ENCODE results near the gene NECAB2. TPM values are rescaled to one million over a fixed set of nuclear protein-coding genes. Genes with fewer than 3 reads are reported as not detected.

NECAB2 gene
- polyA plus RNA-seq, 1 donor from 2014 or later, result 12.5 TPM

DNA sequence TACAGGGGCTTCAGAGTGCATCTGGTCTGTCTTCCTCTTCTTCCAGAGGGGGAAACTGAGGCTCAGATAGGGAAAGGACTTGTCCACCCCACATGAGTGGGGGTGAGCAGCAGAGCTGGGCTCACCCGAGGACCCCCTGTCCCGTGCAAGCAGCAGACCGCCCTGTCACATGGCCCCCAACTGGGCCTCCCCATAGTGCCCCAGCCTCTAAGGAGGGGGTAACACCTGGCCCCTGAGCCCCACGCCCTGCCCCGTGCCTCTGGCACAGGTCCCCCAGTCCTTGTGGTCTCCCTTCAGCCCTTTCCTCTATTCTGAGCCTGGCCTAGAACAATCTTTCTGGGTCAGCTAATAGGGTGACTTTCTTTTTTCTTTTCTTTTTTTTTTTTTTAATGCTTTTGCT, 6.5 kb upstream of the NECAB2 start:
- TF ChIP-seq REST (IDR thresholded peaks at IDR 0.05; ENCODE audit: borderline replicate concordance) (no peak), SMC3 (conservative IDR thresholded peaks at IDR 0.05; ENCODE audit: poor library complexity) (no peak), RAD21 (conservative IDR thresholded peaks at IDR 0.05) (no peak), EP300 (conservative IDR thresholded peaks at IDR 0.05; ENCODE audit: poor library complexity, severe bottlenecking) (no peak), POLR2AphosphoS5 (IDR thresholded peaks at IDR 0.05) (no peak), TAF1 (IDR thresholded peaks at IDR 0.05; ENCODE audit: low read depth) (no peak), EZH2 (IDR thresholded peaks at IDR 0.05; ENCODE audit: borderline replicate concordance, insufficient read depth, low read length, poor library complexity, severe bottlenecking) (no peak), MXI1 (conservative IDR thresholded peaks at IDR 0.05; ENCODE audit: poor library complexity, severe bottlenecking) (no peak)
- TF ChIP-seq, protein P1, sequence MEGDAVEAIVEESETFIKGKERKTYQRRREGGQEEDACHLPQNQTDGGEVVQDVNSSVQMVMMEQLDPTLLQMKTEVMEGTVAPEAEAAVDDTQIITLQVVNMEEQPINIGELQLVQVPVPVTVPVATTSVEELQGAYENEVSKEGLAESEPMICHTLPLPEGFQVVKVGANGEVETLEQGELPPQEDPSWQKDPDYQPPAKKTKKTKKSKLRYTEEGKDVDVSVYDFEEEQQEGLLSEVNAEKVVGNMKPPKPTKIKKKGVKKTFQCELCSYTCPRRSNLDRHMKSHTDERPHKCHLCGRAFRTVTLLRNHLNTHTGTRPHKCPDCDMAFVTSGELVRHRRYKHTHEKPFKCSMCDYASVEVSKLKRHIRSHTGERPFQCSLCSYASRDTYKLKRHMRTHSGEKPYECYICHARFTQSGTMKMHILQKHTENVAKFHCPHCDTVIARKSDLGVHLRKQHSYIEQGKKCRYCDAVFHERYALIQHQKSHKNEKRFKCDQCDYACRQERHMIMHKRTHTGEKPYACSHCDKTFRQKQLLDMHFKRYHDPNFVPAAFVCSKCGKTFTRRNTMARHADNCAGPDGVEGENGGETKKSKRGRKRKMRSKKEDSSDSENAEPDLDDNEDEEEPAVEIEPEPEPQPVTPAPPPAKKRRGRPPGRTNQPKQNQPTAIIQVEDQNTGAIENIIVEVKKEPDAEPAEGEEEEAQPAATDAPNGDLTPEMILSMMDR (IDR thresholded peaks at IDR 0.05; ENCODE audit: poor library complexity, severe bottlenecking), result no peak
- no peaks in the 10 kb centered on the region for H3K27me3 ChIP-seq (ENCODE audit: insufficient read depth, low read depth, low read length)

DNA sequence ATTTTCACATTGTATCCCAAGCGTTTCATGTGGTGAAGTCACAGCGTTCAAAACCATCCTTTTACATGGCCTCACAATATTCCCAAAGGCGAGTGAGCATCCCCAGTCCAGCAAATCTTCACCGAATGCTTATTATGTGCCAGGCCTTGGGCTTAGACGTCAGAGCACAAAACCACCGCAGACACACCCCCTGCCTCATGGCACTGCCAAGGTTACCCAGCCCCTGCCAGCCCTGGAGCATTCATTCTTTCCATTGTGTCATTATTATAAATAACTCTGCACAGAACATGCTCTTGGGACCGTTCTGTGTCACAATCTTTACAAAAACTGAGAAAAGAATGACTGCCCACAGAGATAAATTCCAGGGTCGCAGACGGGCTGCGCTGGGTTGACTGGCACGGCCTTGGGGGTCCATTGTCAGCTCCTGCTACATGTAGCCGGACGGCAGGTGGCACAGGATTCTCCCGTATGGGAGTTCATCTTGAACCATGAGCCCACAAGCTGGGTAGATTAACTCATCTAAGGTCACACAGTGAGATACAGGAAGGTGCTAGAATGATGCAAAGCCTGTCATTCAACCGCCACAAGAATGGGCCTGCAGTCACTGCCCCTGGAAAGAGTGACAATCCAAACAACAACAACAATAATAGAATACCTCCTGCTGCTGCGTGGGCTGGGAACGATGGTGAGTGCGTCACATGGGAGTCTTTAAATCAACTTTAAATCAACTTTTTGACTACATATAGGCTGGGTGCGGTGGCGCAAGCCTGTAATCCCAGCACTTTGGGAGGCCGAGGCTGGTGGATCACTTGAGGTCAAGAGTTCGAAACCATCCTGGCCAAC, 4.5 kb upstream of the NECAB2 start:
- no peaks in the 10 kb centered on the region for H3F3A ChIP-seq (ENCODE audit: insufficient read depth, low read length, poor library complexity, severe bottlenecking)
- no peaks in the 10 kb centered on the region for H3K79me2 ChIP-seq (replicated peaks; ENCODE audit: insufficient read depth, low read length)
- H3K4me3 ChIP-seq (ENCODE audit: low read length), result no peak overlapping the region
- no peak overlapping the region for H3K27ac ChIP-seq (ENCODE audit: low read length)
- H3K9me3 ChIP-seq (ENCODE audit: low read length), result no peaks in the 10 kb centered on the region
- H3K4me2 ChIP-seq (ENCODE audit: low read length), result no peak overlapping the region
- TF ChIP-seq, protein P1 (IDR thresholded peaks at IDR 0.05; ENCODE audit: poor library complexity, severe bottlenecking), result no peak
- TF ChIP-seq RAD21 (conservative IDR thresholded peaks at IDR 0.05) (no peak), EZH2 (IDR thresholded peaks at IDR 0.05; ENCODE audit: borderline replicate concordance, insufficient read depth, low read length, poor library complexity, severe bottlenecking) (no peak), MXI1 (conservative IDR thresholded peaks at IDR 0.05; ENCODE audit: poor library complexity, severe bottlenecking) (no peak), TAF1 (IDR thresholded peaks at IDR 0.05; ENCODE audit: low read depth) (no peak), POLR2AphosphoS5 (IDR thresholded peaks at IDR 0.05) (no peak), SMC3 (conservative IDR thresholded peaks at IDR 0.05; ENCODE audit: poor library complexity) (no peak), REST (IDR thresholded peaks at IDR 0.05; ENCODE audit: borderline replicate concordance) (no peak), EP300 (conservative IDR thresholded peaks at IDR 0.05; ENCODE audit: poor library complexity, severe bottlenecking) (no peak)
- H2AFZ ChIP-seq (ENCODE audit: low read depth, low read length), result no peak overlapping the region
- no peak overlapping the region for H3K9ac ChIP-seq (ENCODE audit: low read length)
- H3K36me3 ChIP-seq (ENCODE audit: insufficient read depth, low read length), result no peaks in the 10 kb centered on the region
- no peaks in the 10 kb centered on the region for H3K9me2 ChIP-seq (ENCODE audit: insufficient read depth, low read length)
- no peaks in the 10 kb centered on the region for H4K20me1 ChIP-seq (ENCODE audit: insufficient read depth)
- no peaks in the 10 kb centered on the region for H3K27me3 ChIP-seq (ENCODE audit: insufficient read depth, low read depth, low read length)

More for the DNA sequence above, 6.5 kb upstream of the NECAB2 start:
- no peaks in the 10 kb centered on the region for H3K9me3 ChIP-seq (ENCODE audit: low read length)
- no peaks in the 10 kb centered on the region for H3K79me2 ChIP-seq (replicated peaks; ENCODE audit: insufficient read depth, low read length)
- no peaks in the 10 kb centered on the region for H3F3A ChIP-seq (ENCODE audit: insufficient read depth, low read length, poor library complexity, severe bottlenecking)
- no peak overlapping the region for H3K9ac ChIP-seq (ENCODE audit: low read length)
- H3K4me3 ChIP-seq (ENCODE audit: low read length), result no peak overlapping the region
- no peaks in the 10 kb centered on the region for H4K20me1 ChIP-seq (ENCODE audit: insufficient read depth)
- H3K27ac ChIP-seq (ENCODE audit: low read length), result no peak overlapping the region
- no peaks in the 10 kb centered on the region for H3K36me3 ChIP-seq (ENCODE audit: insufficient read depth, low read length)
- H3K4me2 ChIP-seq (ENCODE audit: low read length), result no peak overlapping the region
- no peak overlapping the region for H2AFZ ChIP-seq (ENCODE audit: low read depth, low read length)
- H3K9me2 ChIP-seq (ENCODE audit: insufficient read depth, low read length), result no peaks in the 10 kb centered on the region

Measured in neural cell (in vitro differentiated cells).